Stimulated activated CD4-positive, alpha-beta T cell treated with anti-CD3 and anti-CD28 coated beads, Interleukin-2, amount 100 ng/mL, for 24 hours (primary cell): ENCODE results near the gene PPP1R12C.
"Not testable (repeated sequence)": the region's sequence is repeated elsewhere in the genome, so short reads cannot be mapped to it uniquely, and the experiment has no call there.

Experiments used
- DNase-seq, 2 donors: peaks; one replicate each; pipeline ENCODE4 v3.0.0-alpha.2; 2020

Gene PPP1R12C

GRCh38 chr19:55109527-55110291 lies 7.7 kb downstream of the PPP1R12C start:
- no peak for DNase-seq

- not testable (repeated sequence) for DNase-seq
These were observed 10.2 kb downstream of the PPP1R12C start for GRCh38 chr19:55107252-55107651.

DNA sequence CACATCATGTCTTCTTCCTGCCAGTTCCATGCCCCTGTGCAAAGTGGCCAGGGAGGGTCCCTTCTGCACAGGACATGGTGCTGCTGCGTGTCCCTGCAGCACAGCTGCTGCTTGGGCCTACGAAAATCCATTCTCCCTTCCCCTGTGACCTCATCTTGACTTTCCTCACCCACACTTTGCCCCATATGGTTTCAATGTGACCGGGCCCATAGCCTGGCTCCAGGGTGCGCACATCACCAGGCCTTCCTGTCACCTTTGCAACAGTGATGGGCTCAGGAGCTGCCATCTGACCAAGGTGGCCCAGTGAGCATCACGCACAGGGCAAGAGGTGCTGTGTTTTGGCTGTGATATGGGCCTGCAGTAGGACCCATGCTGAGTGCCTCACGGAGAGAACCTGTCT lies 10.8 kb downstream of the PPP1R12C start:
- DNase-seq = no peak

DNA sequence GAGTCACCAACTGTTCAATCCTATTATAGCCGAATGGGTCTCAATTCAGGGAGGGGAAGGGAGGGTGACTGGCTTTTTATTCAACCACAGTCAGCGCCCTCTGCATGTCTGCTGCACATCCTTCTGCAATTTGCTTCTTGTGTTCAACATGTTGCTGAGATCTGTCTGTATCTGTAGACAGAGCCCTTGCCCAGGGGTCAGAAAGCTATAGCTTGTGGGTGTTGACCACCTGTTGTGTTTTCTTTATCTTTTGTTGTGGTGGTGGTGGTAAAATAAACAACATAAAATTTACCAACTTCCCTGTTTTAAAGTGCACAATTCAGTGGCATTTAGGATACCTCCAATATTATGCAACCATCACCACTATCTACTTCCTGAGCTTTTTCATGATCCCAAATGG lies 12.2 kb downstream of the PPP1R12C start:
- DNase-seq = no peak

DNA sequence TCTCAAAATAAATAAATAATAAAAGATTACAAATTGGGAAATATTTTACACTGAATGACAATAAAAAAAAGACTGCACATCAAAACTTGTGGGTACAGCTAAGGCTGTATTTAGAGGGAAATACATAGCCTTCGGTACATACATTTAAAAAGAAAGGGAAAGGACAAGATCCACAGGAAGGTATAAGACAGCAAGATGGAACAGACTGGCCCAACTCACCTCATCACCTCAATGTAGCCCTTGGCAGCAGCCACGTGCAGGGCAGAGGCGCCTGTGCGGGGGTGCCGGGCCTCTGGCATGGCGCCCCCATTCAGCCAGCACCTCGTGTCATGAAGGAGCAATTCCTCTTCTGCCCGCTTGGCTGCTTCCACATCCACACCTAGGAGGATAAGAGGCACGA lies 14.2 kb downstream of the PPP1R12C start:
- DNase-seq = no peak

- DNase-seq = no peak
These were observed 16.2 kb downstream of the PPP1R12C start for GRCh38 chr19:55101261-55101660.

- DNase-seq = no peak
These were observed 17.6 kb downstream of the PPP1R12C start for GRCh38 chr19:55099557-55100506.

DNA sequence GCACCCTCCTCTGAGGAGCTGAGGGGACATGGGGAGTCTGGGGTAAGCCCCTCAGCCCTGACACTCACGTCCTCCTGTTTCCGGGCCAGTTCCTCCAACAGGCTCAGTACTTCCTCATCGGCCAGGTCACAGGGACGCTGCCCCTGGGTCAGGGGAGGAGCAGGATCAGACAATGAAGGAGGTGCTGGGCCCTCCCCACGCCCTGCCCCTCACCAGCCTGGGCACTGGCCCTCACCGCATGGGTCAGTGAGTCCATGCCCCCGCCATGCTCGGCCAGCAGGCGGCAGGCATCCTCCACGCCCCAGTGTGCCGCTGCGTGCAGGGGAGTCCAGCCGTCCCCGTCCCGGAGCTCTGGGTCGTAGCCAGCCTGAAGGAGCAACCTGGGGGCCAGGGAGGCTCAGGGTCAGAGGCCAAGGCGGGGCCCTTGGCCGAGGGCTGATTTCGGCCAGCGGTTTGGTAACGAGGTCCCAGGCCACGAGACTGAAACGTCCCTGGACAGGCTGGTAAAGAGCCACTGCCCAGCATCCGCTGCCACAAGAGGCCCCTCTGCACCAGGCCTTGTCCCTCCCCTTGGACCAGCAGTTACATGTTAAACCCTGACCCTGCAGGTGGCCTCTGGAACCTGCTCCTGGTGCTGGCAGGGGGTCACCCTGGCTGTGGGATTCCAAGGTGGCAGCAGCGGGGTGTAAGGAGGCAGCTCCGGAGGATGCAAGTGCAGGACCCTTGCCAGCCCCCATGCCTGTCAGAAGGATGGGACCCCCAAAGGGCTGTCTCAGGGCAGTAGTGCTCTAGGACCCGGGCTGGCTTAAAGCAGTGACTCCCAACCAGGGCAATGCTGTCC lies 18.5 kb downstream of the PPP1R12C start:
- DNase-seq = no peak

- no peak for DNase-seq
These were observed 19.3 kb downstream of the PPP1R12C start for GRCh38 chr19:55097864-55098715.

- DNase-seq = no peak
These were observed 21.3 kb downstream of the PPP1R12C start for GRCh38 chr19:55096061-55096701.

DNA sequence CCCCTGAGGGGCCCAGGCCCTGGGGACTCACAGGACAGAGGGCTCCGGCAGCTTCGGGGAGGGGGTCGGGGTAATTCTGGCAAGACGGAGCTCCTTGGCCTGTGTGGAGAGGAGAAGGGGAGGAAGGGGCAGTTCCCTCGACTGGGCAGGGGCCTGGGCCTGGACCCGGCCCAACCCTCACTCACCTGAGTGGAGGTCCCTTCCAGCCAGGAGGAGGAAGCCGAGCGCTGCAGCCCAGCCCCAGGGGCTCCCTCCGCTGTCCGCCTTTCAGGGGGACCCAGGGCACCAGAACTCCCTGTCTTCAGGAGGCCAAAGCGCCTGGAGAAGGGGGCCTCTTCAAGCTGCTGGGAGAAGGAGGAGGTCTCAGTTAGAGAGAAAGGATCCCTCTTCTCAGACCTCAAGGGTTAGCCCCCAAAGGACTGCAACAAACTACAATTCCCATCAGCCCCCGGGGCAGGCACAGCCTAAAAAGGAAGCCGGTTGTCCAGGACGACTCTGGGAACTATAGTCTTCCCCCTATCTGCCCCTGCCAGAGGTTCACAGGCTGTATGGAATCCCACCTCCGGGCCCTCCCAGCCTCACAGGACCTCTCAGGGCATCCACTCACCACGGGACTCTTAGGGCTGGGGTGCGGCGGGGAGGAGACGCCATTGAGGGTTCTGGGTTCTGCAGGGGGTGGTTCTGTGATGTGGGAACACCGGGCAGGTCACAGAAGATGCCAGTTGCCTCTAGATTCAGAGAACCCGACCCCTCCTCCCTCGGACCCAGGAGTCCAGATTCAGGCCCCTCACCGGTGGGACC lies 22.0 kb downstream of the PPP1R12C start:
- no peak for DNase-seq

DNA sequence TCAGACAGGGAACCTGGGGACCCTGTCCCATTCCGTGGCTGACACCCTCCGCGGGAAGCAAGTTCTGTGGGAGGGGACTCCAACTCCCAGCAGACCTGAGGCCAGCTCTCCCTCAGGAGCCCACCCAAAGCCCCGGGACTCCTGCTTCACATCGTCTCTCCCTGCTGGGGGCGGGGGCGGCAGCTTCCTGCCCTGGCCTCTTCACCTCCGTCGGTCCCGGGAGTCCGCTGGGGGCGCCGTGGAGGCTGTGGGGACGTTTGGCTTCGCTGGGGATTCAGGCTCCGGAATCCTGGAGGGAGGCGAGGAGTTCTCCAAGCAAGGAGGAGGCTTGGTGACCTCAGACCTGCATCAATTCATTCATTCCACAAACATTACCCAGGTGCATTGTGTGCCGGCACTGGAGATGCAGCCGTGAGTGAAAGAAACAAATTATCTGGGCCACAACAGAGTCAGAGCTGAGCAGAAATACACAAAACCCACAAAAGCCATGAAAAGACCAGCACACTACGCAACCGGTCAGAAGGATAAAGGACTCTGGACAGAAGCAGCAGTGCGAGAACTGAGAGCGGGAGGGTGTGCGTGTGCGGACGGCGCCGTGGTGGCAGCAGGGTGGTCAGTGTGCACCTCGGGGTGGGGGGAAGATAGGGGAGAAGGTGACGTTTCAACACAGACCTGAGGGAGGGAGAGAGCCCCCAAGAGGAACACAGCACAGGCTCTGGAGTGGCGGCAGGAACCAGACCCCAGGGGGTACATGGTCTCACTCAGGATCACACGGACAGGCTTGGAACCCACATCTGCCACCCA lies 22.8 kb downstream of the PPP1R12C start:
- no peak for DNase-seq

GRCh38 chr19:55092423-55093318 lies 24.8 kb downstream of the PPP1R12C start:
- DNase-seq = no peak

- DNase-seq = no peak
These were observed 25.5 kb downstream of the PPP1R12C start for GRCh38 chr19:55091955-55092354.

DNA sequence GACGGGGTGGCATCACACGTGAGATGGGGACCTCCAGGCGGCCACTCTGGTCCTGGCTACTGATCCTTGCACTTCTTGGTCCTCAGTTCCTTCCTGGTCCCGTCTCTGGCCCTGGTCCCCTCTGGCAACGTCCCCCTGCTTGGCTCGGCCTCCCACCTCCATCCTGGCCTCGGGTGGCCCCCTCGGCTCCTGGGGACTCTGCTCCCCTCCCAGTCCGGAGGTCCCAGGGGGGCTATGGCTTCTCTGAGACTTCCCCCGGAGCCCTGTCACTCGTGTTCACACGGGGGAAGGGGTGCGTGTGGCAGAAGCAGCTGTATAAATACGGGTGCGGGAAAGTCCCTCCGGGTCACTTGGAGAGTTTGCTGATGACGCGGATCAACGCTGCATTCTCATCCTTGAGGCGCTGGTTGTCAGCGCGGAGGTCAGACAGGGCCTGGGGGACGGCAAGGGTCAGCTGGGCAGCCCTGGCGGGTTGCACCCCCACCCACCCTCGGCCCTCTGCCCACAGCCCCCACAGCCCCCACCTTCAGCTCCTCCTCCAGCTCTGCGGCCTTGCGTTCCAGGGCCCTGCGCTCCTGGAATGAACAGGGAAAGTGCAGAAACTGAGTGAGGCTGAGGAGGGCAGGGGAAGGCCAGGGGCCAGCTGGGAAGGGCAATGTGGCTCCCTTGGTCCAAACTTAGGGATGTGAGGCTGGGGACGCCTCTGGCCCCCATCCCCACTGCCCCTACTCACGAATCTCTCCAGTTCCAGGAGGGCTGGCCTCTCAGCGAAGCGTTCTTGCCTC lies 26.1 kb downstream of the PPP1R12C start:
- no peak for DNase-seq

- DNase-seq = no peak
These were observed 26.9 kb downstream of the PPP1R12C start for GRCh38 chr19:55090564-55090963.

DNA sequence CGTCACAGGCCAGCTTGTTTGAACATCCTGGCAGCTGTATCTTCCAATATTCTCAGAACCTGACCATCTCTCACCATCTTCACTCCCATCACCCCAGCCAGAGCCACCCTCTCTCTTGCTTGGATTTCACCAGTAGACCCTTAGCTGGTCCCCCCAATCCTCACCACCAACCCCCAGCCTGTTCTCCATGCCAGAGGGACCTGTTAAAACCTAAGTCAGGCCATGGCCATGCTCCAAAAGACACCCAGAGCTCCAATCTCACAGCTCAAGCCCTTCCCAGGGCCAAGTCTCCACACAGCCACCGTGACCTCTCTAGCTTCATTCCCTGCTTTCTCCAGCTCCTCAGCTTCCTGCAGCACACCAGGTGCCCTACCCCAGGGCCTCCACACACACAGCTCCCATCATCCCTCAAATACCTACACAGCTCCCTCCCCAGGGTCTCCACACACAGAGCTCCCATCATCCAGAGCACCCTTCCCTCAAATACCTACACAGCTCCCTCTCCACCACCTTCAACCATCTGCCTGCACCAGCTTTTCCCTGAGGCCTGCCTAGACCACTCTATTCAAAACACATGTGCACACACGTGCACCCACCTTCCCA lies 28.0 kb downstream of the PPP1R12C start:
- no peak for DNase-seq
